ENCODE data around the gene COX6A2.

COX6A2 gene

DNA sequence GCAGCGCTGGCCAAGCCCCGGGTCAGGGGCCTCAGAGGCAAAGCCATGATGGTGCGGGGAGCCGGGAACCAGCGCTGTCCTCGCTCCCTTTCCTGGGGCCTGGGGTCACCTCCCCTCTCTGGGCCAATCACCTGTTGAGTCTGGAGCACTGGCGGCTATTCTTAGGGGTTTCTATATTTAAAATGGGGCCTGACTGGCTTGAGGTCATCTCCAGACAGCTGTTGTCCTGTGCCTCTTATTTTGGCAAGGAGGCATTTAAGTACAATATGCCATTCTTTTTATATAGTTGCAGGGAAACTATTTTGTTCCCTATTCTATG is at the start of gene COX6A2:
COX6A2 (minus strand) TSS at position 82 of the 319 bp plus-strand sequence; CDS start at position 47, 35 bp downstream.
- DNase-seq: no peak

DNA sequence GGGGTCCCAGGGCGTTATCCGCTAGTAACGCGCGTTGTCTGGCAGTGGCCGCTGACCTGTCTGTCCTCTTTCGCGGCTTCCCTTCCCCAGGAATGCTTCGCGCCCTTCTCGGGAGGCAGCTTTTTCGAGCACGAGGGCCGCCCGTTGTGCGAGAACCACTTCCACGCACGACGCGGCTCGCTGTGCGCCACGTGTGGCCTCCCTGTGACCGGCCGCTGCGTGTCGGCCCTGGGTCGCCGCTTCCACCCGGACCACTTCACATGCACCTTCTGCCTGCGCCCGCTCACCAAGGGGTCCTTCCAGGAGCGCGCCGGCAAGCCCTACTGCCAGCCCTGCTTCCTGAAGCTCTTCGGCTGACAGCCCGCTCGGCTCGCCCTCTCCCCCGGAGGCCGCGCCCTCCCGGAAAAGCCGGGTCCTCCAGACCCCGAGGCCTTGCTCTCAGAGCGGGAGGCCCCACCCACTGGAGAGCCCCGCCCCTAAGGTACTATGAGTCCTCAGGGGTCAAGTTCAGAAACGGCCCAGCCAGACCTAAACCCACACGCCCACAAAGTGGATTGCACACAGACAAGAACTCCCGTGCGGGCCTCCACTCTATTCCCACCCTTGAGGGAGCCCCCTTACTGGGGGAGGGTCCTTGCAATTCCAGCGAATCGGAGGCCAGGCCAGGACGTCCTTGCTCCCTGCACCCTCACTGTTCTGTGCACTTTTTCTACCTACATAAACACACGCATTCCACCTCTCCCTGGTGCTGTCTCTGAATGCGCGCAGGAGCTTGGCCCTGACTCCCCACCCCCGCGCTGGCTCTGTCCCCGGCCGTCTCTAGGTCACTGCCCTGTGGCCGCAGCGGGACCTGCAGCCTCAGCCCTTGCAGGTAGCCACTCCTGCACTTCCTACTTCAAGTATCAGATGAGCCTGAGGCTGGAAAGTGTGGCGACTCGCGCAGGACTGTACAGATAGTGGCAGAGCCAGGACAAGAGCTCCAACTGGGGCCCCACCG is 49.4 kb upstream of the COX6A2 start:
- DNase-seq: peak; percentile 72

DNA sequence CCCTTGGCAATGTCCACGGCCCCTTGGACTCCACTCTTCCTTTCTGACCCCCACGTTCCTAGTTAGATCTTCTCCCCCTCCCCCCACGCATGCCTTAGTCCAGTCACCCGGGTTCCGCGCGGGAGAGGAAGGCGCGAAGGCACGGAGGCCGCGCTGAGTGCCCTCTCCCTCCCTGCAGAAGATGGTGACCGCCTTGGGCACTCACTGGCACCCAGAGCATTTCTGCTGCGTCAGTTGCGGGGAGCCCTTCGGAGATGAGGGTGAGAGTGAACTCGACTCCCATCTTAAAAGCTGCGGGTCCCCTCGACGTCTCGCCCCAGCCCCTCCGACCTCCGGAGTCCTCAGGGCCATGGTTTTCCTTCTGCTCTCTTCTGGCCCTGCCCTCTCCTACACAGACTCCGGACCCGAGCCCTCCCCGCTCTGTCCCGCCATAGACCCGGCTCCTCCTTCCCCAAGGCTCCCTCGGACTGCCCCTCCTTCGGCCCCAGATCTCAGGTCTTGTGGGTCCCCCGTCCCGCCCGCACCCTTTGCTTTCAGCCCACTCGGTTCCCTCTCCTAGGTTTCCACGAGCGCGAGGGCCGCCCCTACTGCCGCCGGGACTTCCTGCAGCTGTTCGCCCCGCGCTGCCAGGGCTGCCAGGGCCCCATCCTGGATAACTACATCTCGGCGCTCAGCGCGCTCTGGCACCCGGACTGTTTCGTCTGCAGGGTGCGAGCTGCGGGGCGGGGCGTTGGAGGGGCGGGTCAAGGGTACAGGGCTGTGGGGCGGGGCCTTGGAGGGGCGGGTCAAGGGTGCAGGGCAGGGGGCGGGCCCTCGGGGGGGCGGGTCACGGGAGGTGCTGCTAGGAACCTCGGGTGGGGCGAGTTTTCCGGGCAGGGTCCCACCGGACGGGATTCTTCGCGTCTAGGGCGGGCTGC is 48.4 kb upstream of the COX6A2 start:
- DNase-seq: peak; percentile 90

DNA sequence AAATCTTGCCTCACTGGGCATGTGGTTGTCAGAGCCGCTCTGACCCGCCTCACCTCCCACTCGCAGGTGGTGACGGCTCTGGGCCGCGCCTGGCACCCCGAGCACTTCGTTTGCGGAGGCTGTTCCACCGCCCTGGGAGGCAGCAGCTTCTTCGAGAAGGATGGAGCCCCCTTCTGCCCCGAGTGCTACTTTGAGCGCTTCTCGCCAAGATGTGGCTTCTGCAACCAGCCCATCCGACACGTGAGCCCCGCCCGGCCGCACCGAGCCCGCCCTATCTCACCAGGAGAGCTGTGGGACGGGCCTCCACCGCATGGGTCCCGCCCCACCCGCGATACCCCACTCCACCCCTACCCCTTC is 47.8 kb upstream of the COX6A2 start:
- DNase-seq: no peak

DNA sequence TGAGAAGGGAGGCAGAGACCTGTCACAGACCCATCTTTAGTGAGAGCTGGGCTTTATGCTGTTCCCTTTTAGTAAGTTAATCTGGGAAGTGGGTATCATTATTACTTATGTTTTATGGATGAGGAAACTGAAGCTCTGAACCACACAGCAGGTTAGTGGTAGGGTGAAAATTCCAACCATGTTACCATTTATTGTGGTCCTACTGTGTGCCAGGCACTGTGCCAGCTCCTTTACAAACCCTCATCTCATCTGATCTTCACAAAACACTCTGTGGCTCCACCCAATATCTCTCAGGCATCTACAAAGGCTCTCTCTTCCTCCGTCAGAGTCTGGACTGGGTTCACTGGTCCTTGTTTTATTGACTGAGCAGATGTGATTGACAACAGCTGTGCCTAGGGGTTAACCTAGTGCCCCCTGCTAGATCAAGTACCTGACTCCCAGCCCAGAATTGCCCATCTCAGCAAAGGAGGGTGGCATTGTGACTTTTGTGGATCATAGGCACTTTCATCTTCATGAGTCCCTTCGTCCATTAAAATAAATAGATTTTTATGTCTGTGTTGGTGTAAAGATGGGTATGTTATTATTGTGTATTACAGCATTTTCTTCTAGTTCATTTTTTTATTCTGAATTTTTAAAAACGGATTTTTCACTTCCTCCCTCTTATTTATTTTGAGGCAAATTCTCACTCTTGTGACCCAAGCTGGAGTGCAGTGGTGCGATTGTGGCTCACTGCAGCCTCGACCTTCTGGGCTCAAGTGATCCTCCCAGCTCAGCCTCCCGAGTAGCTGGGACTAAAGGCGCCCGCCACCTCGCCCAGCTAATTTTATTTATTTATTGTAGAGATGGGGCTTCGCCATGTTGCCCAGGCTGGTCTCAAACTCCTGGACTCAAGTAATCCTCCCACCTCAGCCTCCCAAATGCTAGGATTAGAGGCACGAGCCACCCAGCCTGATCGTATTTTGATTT is 46.9 kb upstream of the COX6A2 start:
- no peak for DNase-seq

DNA sequence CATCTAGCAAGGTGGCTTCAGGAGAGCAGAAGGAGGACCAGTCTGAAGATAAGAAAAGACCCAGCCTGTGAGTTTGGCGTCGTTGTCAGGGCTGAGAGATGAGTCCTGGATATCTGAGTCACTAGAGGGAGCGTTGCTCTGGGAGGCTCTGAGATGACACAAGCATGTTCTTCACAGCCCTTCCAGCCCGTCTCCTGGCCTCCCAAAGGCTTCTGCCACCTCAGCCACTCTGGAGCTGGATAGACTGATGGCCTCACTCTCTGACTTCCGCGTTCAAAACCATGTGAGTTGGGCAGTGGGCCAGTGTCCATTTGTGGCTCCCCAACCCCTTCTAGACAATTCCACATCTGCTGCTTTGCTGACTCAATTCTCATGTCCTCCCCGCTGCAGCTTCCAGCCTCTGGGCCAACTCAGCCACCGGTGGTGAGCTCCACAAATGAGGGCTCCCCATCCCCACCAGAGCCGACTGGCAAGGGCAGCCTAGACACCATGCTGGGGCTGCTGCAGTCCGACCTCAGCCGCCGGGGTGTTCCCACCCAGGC is 46.1 kb upstream of the COX6A2 start:
- no peak for DNase-seq

DNA sequence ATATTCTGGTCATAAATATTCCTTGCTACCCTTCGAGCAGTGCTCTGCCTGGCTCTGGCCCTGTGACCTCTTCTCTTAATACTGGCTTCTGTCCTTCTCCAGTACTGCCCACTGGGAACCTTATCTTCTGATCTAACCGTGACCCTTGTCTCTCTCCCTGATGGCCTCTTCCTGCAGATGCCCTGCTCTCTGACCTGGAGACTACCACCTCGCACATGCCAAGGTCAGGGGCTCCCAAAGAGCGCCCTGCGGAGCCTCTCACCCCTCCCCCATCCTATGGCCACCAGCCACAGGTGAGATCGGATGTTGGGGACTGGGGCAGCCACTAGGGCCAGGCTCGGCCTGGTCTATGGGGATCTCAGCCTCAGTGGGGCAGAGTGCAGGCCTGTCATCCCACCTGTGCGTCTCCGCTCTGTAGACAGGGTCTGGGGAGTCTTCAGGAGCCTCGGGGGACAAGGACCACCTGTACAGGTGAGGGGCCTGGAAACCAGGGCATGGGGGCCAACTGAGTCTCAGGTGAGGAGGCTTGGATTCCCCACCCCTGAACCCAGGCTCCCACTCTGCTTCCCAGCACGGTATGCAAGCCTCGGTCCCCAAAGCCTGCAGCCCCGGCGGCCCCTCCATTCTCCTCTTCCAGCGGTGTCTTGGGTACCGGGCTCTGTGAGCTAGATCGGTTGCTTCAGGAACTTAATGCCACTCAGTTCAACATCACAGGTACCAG is 45.3 kb upstream of the COX6A2 start:
- no peak for DNase-seq

DNA sequence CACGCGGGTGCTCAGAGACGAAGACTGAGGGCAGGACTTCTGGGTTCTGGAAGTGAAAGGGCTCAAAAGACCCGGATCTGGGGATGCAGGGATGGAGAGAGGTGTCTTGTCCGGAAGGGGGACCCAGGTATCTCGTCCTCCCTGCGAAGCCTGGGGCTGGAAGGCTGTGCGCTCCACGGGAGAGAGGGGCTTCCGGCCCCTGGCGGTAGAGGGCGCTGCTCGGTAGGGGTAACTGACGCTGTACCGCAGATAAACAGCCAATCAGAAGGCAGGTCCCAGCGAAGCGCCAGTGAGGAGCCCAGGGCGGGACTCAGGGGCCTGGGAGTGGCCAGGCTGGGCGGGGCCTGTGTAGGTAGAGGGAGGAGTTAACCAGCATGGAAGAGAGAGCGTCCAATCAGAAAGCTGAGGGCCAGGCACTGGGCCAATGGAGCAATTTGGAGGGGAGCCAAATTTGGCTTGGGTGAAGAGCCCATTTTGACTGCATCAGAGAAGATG is 44.6 kb upstream of the COX6A2 start:
- DNase-seq: peak; percentile 73

DNA sequence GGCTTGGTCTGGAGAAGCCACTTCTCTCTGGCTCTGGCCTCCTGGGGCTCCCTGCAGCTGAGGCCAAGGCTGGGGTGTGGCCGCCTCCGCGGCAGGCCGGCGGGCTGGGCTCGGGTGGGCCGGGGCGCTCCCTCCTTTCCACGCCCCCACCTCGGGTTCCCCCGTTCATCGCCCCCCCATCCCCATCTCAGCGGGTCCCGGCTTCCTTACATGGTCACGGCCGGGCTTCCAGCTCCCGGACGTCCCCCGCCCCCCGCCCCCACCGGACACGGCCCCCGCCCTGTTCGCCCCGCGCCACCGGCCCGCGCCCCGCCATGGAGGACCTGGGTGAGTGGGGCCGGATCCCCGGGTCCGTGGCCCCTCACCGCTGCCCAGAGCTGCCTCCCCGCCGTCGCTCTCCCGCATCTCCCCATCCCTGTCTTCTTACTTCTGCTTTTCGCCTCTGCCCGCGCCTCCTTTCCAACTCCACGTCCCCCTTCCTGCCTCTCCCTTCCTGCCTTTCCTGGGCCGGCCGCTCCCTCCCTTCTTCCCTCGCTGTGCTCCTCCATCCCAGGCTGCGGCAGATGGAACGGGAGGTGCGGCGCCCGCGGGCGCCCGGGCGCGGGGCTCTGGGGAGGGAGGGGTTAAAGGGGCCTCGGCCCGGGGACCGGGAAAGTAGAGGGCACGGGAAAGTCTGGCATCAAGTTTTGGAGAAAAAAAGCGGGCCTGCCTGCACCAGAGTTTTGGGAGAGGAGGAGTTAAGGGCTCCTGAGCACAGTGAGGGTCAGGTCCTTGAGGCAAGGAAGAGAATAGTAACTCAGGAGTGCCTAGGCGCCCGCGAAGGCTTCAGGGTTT is 43.9 kb upstream of the COX6A2 start, which contains the start of gene TGFB1I1:
TGFB1I1 (plus strand) TSS at position 278 of the 834 bp plus-strand sequence; CDS start at position 315, 37 bp downstream.
- DNase-seq: no peak

DNA sequence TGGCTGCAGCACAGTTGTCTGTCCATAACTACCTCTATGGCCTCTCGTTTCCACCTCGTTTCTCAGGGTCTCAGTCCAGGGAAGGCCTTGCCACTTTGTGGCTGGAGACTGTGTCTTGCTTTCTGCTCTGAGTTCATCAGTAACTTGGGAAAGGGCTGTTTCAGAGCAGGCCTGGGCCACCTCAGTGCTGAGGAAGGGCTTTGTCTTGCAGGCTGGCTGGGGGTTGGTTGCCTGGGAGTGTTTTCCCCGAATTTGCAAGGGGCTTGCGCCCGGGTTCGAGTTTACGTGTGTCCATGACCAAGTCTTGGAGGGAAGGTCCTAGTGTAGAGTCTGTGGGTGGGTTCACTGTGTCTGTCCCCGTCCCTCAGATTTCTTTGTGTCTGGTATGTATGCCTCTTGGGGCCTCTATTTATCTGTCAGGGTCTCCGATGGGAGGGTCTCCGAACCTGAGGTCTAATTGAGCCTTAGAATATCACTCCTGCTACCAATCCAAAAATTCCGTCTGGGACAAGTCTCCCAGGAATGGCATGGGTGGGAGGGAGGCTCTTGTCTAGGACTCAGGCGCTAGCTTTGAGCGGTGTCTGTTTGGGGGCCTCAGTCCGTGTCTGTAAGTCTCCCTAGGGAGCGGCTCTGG is 43.2 kb upstream of the COX6A2 start:
- no peak for DNase-seq

DNA sequence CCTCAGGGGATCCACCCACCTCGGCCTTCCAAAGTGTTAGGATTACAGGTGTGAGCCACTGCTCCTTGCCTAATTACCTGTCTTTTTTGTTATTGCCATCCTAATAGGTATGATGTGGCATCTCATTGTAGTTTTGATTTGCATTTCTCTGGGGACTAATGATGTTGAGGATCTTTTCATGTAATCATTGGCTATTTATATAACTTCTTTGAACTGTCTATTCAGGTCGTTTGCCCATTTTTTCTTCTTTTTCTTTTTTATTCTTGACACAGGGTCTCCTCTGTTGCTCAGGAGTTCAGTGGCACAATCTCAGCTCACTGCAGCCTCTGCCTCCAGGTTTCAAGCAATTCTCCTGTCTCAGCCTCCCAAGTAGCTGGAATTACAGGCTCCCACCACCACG is 42.5 kb upstream of the COX6A2 start:
- no peak for DNase-seq

DNA sequence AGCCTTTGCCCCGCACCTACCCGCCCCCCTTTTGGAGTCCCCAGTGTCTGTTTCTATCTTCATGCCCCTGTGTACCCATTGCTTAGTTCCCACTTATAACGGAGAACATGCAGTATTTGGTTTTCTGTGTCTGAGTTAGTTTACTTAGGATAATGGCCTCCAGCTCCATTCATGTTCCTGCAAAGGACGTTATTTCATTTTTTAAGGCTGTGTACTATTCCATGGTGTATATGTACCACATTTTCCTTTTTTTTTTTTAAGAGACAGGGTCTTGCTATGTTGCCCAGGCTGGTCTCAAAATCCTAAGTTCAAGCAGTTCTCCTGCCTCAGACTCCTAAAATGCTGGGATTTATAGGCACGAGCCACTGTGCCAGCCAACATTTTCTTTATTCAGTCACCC is 39.7 kb upstream of the COX6A2 start:
- DNase-seq: no peak

DNA sequence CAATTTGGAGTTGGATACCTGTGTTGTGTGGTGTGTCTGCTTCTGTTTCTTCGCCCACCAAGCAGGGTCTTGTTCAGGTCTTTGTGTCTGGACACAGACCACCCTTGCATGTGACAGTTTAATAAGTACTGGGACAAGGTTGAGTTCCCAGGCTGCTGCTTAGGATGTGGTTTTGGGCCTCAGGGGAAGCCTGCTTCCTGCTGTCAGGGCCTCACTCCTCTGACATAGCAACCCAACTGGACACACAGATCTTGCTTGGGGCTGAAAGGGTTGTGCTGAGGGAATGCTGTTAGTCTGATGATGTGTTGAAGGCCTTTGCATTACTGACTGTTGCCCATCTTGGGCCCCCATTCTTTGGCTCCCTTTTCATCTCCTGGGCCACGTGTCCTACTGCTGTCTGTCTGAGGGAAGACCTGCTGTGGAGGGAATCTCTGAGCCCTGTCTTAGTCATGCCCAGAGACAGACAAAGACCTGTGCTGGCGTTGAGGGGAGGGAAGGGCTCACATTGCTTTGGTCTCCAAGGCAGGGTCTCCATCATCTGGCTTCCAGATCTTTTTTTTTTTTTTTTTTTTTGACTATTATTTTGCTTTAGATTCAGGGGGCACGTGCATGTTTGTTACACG is 39.1 kb upstream of the COX6A2 start:
- no peak for DNase-seq

DNA sequence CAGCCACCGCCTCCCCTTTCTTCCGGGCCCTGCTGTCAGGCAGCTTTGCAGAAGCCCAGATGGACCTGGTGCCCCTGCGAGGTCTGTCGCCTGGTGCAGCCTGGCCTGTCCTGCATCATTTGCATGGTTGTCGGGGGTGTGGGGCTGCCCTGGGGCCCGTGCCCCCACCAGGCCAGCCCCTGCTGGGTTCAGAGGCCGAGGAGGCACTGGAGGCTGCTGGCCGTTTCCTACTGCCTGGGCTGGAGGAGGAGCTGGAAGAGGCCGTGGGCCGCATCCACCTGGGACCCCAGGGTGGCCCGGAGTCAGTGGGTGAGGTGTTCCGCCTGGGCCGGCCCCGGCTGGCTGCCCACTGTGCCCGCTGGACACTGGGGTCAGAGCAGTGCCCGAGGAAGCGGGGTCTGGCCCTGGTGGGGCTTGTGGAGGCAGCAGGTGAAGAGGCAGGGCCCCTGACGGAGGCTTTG is 38.3 kb upstream of the COX6A2 start:
- no peak for DNase-seq

DNA sequence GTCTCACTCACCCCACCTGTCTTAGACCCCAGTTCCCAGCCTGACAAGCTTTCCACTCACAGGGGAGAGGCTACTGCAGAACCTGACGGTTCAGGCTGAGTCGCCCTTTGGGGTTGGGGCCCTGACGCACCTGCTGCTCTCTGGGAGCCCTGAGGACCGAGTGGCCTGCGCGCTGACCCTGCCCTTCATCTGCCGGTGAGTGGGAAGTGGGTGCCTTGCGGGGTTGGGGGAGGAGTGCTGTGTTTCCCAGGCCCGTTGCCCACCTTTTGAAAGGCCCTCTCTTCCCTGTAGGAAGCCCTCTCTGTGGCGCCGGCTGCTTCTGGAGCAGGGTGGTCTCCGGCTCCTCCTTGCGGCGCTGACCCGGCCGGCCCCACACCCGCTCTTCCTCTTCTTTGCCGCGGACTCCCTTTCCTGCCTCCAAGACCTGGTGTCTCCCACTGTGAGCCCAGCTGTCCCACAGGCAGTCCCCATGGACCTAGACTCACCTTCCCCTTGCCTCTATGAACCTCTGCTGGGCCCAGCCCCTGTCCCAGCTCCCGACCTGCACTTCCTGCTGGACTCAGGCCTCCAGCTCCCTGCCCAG is 37.7 kb upstream of the COX6A2 start:
- no peak for DNase-seq

DNA sequence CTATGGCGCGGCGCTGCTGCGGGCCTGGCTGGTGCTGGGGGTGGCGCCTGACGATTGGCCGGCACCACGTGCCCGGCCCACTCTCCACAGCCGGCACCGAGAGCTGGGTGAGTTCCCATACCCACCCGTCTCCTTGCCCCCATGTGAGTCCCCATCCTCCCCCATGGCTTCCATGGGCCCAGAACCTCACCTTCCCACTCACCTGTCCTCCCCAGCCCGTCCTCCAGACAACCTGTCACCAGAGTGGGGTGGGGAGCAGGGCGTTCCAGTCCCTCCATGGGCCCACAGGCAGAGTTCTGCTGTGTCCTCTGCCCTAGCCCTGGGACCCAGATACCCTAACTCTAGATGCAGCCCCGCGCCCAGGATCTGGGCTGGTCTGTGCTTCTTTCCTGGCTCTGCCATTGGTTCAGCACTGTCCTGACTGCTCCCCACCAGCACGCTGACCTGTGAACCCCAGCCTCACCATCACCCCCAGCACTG is 36.7 kb upstream of the COX6A2 start:
- no peak for DNase-seq

DNA sequence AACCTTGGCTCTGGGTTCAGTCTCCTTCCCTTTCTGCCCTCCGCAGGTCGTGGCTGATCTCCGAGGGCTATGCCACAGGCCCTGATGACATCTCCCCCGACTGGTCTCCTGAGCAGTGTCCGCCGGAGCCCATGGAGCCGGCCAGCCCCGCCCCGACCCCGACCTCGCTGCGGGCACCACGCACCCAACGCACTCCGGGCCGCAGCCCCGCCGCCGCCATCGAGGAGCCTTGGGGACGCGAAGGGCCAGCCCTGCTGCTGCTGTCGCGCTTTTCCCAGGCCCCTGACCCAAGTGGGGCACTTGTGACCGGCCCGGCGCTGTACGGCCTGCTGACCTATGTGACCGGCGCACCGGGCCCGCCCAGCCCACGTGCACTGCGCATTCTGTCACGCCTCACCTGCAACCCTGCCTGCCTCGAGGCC is 36.2 kb upstream of the COX6A2 start:
- DNase-seq: no peak

All from activated CD8-positive, alpha-beta memory T cell treated with anti-CD3 and anti-CD28 coated beads, Interleukin-2, amount 50 U/mL, for 48 hours (primary cell).